AG04449 (cell line): Measurements from ENCODE around the gene FHAD1.

Experiments used
- CTCF ChIA-PET: fragments of 350-600 bp; formaldehyde crosslinking; extraction: SDS; loops from one replicate; lab custom pipeline; 2021; ENCODE audit warnings: antibody characterized with exemption; lab: Yijun Ruan, JAX
- POLR2A ChIA-PET: fragments of 400-600, 350-600 bp; formaldehyde crosslinking; extraction: SDS; loops from one replicate; lab custom pipeline; 2020; ENCODE audit warnings: antibody characterized with exemption, inconsistent platforms; lab: Yijun Ruan, JAX
- DNase-seq: peaks from one replicate; pipeline ENCODE4 v3.0.0-alpha.2; 2010; ENCODE audit warnings: low read depth, low spot score
- H3K4me3 ChIP-seq: 2 replicates; pipeline ENCODE4 v1.5.1; 2011; ENCODE audit warnings: low read depth, mild to moderate bottlenecking, control low read depth, low read length
- CTCF ChIP-seq: IDR thresholded peaks from one replicate; pipeline ENCODE4 v1.5.1; 2011; ENCODE audit warnings: mild to moderate bottlenecking, moderate library complexity, low read length, control low read depth, inconsistent platforms; ENCODE audit not compliant: insufficient read depth; ENCODE audit errors: missing control alignments

The FHAD1 gene

GRCh38 chr1:15422871-15423270 lies 175.8 kb downstream of the FHAD1 start:
- no peak for DNase-seq
- TF ChIP-seq CTCF, result no peak
- ChIA-PET CTCF (interaction anchor here (5.7 to 6.5 kb wide), 2 partner anchors 8 to 99 kb away, joined by 31 to 52 read pairs; no protein-coding TSS in a partner anchor), POLR2A (no interaction called here)
- H3K4me3 ChIP-seq, result no peak overlapping the region

GRCh38 chr1:15423355-15424077 lies 176.5 kb downstream of the FHAD1 start:
- no peak for DNase-seq
- TF ChIP-seq CTCF, result no peak
- H3K4me3 ChIP-seq, result no peak overlapping the region
- ChIA-PET CTCF (interaction anchor here (1.3 to 6.5 kb wide), 3 partner anchors 8 to 100 kb away, joined by 3 to 52 read pairs (median 31); no protein-coding TSS in a partner anchor), POLR2A (no interaction called here)

GRCh38 chr1:15424146-15424667 lies 177.2 kb downstream of the FHAD1 start:
- no peak for DNase-seq
- CTCF ChIA-PET, result interaction anchor here (0.7 to 6.5 kb wide), 3 partner anchors 13 to 132 kb away, joined by 3 to 31 read pairs (median 3); no protein-coding TSS in a partner anchor
- POLR2A ChIA-PET, result no interaction called here
- H3K4me3 ChIP-seq, result no peak overlapping the region
- TF ChIP-seq CTCF, result no peak

GRCh38 chr1:15424981-15425380 lies 178.0 kb downstream of the FHAD1 start:
- TF ChIP-seq CTCF, result no peak
- no peak overlapping the region for H3K4me3 ChIP-seq
- no peak for DNase-seq
- POLR2A ChIA-PET, result no interaction called here
- CTCF ChIA-PET, result interaction anchor here (0.7 to 14.6 kb wide), 3 partner anchors 104 to 133 kb away, joined by 3 to 439 read pairs (median 3); no protein-coding TSS in a partner anchor

- ChIA-PET POLR2A (no interaction called here), CTCF (interaction anchor here (0.8 to 14.6 kb wide), 5 partner anchors 8 to 122 kb away, joined by 3 to 439 read pairs (median 3); no protein-coding TSS in a partner anchor)
- no peak overlapping the region for H3K4me3 ChIP-seq
- TF ChIP-seq CTCF, result no peak
- no peak for DNase-seq
Observed at GRCh38 chr1:15425521-15425920, 178.5 kb downstream of the FHAD1 start.

GRCh38 chr1:15425958-15426357 lies 178.9 kb downstream of the FHAD1 start:
- no peak for DNase-seq
- TF ChIP-seq CTCF, result no peak
- ChIA-PET POLR2A (no interaction called here), CTCF (interaction anchor here (0.8 to 14.6 kb wide), 6 partner anchors 9 to 122 kb away, joined by 3 to 439 read pairs (median 3); no protein-coding TSS in a partner anchor)
- no peak overlapping the region for H3K4me3 ChIP-seq
